HTR-8/SVneo (cell line): ENCODE measurements around the gene ADCY7.
"Not testable (repeated sequence)": the region's sequence is repeated elsewhere in the genome, so short reads cannot be mapped to it uniquely, and the experiment has no call there.

Experiments
- DNase-seq: peaks from one replicate; pipeline ENCODE4 v3.0.0; 2011; ENCODE audit warnings: low spot score, mixed read lengths; ENCODE audit not compliant: insufficient read length
- FAIRE-seq: peaks from 2 replicates; lab custom pipeline; 2011; peaks lifted over from hg19 to GRCh38; lab: Jason Lieb, UNC

Gene ADCY7

DNA sequence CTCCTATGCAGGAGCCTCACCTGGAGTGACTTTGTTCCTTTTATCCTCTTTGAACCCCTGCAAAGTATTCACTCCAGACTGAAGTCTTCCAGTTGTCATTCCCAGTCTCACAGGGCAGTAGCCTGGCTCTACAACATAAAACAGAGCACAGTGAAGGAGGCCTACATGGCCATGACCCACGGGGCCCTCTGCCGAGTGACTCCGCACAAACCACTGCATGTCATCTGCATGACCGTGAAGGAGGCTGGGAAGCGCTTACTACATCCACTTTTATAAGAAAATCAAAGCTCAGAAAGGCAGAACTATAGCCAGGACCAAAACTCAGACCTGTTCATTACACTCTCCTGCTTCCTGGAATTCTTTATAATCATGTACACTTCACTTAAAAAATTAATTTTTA is 59.9 kb downstream of the ADCY7 start:
- DNase-seq (no peak), FAIRE-seq (no peak)

GRCh38 chr16:50326835-50327465 is 60.6 kb downstream of the ADCY7 start:
- no peak for FAIRE-seq

GRCh38 chr16:50329446-50330189 is 63.3 kb downstream of the ADCY7 start:
- DNase-seq (no peak), FAIRE-seq (no peak)

More at GRCh38 chr16:50326835-50327465, 60.6 kb downstream of the ADCY7 start:
- DNase-seq, result no peak

DNA sequence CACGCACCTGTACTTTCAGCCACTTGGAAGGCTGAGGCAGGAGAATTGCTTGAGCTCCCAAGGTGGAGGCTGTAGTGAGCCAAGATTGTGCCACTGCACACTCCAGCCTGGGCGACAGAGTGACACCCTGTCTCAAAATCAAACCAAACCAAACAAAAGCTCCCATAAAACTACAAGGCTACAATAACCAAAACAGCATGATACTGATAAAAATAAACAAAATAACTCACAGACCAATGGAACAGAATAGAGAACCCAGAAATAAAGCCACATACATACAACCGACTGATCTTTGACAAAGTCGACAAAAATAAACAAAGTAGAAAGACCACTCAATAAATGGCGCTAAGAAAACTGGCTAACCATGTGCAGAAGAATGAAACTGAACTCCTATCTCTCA is 65.2 kb downstream of the ADCY7 start:
- no peak for DNase-seq
- no peak for FAIRE-seq

DNA sequence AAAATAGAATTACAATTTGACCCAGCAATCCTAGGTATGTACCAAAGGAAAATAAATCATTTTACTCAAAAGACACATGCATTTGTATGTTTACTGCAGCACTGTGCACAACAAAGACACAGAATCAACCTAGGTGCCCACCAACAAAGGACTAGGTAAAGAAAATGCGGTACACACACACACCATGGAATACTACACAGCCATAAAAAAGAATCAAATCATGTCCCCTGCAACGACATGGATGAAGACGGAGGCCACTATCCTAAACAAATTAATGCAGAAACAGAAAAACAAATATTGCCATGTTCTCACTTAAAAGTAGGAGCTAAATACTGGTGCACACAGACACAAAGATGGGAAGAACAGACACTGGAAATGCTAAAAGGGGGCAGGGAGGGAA is 66.2 kb downstream of the ADCY7 start:
- no peak for FAIRE-seq
- no peak for DNase-seq

- DNase-seq (no peak), FAIRE-seq (no peak)
These were observed 68.0 kb downstream of the ADCY7 start for GRCh38 chr16:50334106-50334975.

DNA sequence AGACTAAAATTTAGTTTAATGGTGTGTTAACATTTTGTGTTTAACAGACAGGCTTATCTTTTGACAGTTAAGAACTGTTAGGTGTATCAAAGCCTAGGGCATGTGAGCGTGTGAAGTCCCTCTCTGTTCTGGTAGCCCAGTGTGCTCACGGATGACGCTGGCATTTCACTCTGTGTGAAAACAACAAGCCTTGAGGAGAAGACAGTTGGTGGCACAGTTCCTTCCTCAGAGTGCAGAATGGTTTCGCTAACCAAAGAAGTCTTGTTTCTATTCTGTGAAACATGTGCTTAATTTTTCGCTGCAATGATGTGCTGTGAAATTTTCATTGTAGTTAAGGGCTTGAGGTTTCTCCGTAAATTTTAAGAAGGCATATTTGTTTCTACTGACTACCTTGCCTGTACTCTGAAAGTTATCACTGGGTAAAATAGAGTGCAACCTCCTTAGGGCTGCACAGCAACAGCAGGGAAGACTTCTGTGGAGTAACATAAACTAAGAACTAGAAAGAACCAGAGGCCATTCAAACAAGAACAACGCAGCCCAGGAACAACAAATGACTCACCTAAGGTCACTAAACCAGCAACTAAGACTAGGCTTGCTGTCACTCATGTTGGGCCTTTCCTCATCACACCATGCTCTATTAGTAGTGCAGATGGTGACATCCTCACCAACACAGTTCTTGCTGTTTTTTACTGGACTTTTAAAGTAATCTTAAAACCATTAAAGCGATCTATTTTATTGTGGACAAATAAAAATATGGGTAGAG is 69.0 kb downstream of the ADCY7 start:
- no peak for FAIRE-seq
- DNase-seq, result no peak

DNA sequence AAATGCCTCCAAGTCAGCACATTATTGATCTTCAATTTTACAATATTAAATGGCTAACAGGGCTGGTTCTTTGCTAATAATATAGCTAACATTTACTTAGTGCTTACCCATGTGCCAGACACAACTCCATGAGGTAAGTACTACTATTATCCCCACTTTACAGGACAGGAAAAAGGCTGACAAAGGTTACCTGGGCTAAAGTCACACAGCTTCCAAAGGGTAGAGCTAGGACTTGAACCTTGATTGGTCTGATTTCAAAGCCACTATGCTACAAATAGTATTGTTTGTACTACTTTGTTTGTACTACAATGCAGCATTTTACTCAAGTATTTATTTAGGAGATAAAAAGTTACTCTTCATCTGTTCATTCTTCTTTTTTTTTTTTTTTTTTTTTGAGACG is 70.5 kb downstream of the ADCY7 start:
- DNase-seq (no peak), FAIRE-seq (no peak)

- FAIRE-seq (no peak), DNase-seq (no peak)
These were observed 72.2 kb downstream of the ADCY7 start for GRCh38 chr16:50338371-50339231.

- DNase-seq (no peak), FAIRE-seq (no peak)
These were observed 74.2 kb downstream of the ADCY7 start for GRCh38 chr16:50340578-50340977.

- DNase-seq, FAIRE-seq: not testable (repeated sequence)
These were observed 77.2 kb downstream of the ADCY7 start for GRCh38 chr16:50343566-50343965.

DNA sequence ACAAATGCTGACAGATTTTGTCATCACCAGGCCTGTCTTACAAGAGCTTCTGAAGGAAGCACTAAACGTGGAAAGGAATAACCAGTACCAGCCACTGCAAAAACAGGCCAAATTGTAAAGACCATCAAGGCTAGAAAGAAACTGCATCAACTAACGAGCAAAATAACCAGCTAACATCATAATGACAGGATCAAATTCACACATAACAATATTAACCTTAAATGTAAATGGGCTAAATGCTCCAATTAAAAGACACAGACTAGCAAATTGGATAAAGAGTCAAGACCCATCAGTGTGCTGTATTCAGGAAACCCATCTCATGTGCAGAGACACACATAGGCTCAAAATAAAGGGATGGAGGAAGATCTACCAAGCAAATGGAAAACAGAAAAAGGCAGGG is 78.9 kb downstream of the ADCY7 start:
- not testable (repeated sequence) for FAIRE-seq

GRCh38 chr16:50351116-50351515 is 84.8 kb downstream of the ADCY7 start:
- FAIRE-seq (no peak), DNase-seq (no peak)

More for the DNA sequence above, 78.9 kb downstream of the ADCY7 start:
- DNase-seq, result not testable (repeated sequence)

DNA sequence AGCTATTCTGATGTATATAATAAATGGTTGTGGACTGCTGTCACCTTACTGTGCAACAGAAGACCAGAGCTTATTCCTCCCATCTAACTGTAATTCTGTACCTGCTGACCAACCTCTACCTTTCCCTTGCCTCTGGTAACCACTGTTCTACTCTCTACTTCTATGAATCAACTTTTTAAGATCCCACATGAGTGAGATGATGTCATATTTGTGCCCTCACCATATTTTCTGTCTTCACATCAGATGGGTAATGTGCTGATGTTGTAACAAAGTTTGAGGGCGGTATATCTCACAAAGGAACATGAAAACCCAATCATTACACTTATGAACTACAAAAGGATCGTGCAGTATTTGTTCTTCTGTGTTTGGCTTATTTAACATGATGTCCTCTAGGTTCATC is 85.6 kb downstream of the ADCY7 start:
- DNase-seq (no peak), FAIRE-seq (no peak)

DNA sequence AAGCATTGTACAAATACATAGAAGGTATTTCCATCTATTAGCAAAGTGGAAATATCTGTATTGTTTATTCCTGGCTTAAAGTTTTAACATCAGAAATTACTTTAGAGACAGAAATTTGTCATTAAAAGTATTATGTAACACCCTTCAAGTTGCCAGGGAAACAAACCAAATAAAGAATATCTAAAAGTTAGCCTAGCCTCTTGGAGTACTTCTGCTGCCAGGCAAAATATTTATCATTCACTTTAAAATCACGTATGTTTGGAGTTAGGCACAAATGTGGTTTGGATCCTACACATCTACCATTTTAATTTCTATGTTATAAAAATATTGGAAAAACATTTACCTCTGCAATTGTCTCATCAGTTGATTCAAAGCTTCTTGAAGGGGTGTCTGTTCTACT is 87.7 kb downstream of the ADCY7 start:
- DNase-seq (no peak), FAIRE-seq (no peak)

DNA sequence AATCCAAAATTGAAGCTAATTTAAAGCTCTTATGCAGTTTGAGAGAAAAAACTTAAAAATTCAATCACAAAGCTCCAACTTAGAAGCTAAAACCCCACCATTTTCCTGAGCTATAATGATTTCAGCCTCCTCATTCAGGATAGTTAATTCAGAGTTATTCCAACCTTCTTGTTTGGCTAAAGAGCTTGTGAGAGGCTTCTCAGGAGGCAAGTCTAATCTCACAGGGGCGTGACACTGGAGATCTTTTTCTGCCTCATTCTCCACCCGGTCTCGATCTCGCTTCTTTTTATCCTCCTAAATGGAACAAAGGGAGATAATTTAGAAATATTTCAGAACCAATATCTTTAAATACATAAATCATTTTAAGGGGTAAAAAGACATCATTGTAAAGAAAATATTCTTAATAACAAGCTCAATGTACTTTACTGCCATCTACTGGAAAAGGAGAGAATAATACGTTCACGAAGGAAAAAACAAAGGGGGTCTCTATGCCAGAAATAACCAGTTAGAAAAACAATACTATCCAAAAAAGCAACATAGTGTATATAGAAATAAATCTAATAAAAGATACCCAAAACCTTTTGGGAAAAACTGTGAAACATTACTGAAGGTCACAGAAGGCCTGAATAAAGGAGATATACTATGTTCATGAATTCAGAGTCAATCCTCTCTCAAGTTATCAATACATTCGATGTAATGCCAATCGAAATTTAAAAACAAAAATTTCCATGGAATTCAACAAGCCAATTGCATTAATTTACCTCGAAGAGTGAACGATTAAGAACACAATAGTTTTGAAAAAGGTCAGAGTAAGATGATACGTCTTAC is 88.5 kb downstream of the ADCY7 start:
- FAIRE-seq, result no peak
- no peak for DNase-seq

DNA sequence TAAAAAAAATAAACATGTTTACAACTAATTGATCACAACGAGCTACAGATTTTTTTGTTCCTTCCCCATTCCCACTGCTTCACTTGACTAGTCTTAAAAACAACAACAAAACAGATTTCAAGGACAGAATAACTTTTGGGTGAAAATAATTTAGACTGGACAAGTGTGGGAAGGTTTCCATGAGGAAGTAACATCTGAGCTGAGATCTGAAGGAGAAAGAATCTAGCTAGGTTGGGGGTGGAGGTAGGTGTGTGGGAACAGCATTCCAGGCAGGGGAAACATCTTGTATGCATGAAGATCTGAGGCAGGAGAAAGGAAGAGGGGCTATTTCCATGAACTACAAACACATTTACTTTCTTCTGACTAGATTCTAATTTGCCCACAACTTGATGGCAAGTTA is 93.3 kb downstream of the ADCY7 start:
- FAIRE-seq (no peak), DNase-seq (no peak)

GRCh38 chr16:50360033-50360778 is 93.9 kb downstream of the ADCY7 start:
- DNase-seq (no peak), FAIRE-seq (no peak)
